NOMO-1 treated with DMSO at 0.1 percent for 48 hours (cell line): ENCODE data around the gene FAM131A.

ENCODE experiments used
- DNase-seq: peaks from one replicate; lab custom pipeline; 2025; ENCODE audit not compliant: unreplicated experiment; lab: John Stamatoyannopoulos, UW

The FAM131A gene

GRCh38 chr3:184337399-184337714 lies at the start of gene FAM131A:
FAM131A (plus strand) TSS chr3:184337600; CDS start chr3:184337631, 31 bp downstream.
- DNase-seq: no peak

- peak; percentile 55 for DNase-seq
Observed at GRCh38 chr3:184289426-184289938, 47.9 kb upstream of the FAM131A start.

- no peak for DNase-seq
Observed at GRCh38 chr3:184290331-184290730, 47.1 kb upstream of the FAM131A start.

GRCh38 chr3:184291044-184291737 lies 46.2 kb upstream of the FAM131A start:
- no peak for DNase-seq

- DNase-seq: no peak
Observed at GRCh38 chr3:184291738-184292445, 45.5 kb upstream of the FAM131A start.

- DNase-seq: no peak
Observed at GRCh38 chr3:184295771-184296170, 41.6 kb upstream of the FAM131A start.

- DNase-seq: no peak
Observed at GRCh38 chr3:184296616-184297015, 40.8 kb upstream of the FAM131A start.

GRCh38 chr3:184298759-184299487 lies 38.5 kb upstream of the FAM131A start, which contains the start of gene PSMD2:
PSMD2 (plus strand) TSS chr3:184299241; CDS start chr3:184299267, 26 bp downstream.
- DNase-seq: peak; percentile 98

- no peak for DNase-seq
Observed at GRCh38 chr3:184299488-184300377, 37.7 kb upstream of the FAM131A start.

- no peak for DNase-seq
Observed at GRCh38 chr3:184300378-184300720, 37.1 kb upstream of the FAM131A start.

GRCh38 chr3:184305577-184305976 lies 31.8 kb upstream of the FAM131A start:
- DNase-seq: no peak

- no peak for DNase-seq
Observed at GRCh38 chr3:184306341-184306972, 30.9 kb upstream of the FAM131A start.

GRCh38 chr3:184307915-184308314 lies 29.5 kb upstream of the FAM131A start:
- no peak for DNase-seq

GRCh38 chr3:184308744-184309143 lies 28.7 kb upstream of the FAM131A start:
- no peak for DNase-seq

GRCh38 chr3:184311633-184312032 lies 25.8 kb upstream of the FAM131A start:
- no peak for DNase-seq

GRCh38 chr3:184314363-184314699 lies 23.1 kb upstream of the FAM131A start, which contains the start of gene EIF4G1:
EIF4G1 (plus strand) TSS chr3:184314606; CDS start chr3:184315797, 1,191 bp downstream.
- peak; percentile 94 for DNase-seq

- peak; percentile 68 for DNase-seq
Observed at GRCh38 chr3:184314700-184315542, 22.5 kb upstream of the FAM131A start.

- DNase-seq: peak; percentile 39
Observed at GRCh38 chr3:184315543-184315867, 21.9 kb upstream of the FAM131A start.

- DNase-seq: no peak
Observed at GRCh38 chr3:184315871-184316661, 21.3 kb upstream of the FAM131A start.
